Fibroblast of skin of right quadriceps (primary cell): ENCODE results near the gene NAB2.
"Not testable (repeated sequence)": the region's sequence is repeated elsewhere in the genome, so short reads cannot be mapped to it uniquely, and the experiment has no call there.

Experiments
- DNase-seq: peaks from one replicate; pipeline ENCODE4 v3.0.0-alpha.2; 2013

Gene NAB2, protein sequence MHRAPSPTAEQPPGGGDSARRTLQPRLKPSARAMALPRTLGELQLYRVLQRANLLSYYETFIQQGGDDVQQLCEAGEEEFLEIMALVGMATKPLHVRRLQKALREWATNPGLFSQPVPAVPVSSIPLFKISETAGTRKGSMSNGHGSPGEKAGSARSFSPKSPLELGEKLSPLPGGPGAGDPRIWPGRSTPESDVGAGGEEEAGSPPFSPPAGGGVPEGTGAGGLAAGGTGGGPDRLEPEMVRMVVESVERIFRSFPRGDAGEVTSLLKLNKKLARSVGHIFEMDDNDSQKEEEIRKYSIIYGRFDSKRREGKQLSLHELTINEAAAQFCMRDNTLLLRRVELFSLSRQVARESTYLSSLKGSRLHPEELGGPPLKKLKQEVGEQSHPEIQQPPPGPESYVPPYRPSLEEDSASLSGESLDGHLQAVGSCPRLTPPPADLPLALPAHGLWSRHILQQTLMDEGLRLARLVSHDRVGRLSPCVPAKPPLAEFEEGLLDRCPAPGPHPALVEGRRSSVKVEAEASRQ

DNA sequence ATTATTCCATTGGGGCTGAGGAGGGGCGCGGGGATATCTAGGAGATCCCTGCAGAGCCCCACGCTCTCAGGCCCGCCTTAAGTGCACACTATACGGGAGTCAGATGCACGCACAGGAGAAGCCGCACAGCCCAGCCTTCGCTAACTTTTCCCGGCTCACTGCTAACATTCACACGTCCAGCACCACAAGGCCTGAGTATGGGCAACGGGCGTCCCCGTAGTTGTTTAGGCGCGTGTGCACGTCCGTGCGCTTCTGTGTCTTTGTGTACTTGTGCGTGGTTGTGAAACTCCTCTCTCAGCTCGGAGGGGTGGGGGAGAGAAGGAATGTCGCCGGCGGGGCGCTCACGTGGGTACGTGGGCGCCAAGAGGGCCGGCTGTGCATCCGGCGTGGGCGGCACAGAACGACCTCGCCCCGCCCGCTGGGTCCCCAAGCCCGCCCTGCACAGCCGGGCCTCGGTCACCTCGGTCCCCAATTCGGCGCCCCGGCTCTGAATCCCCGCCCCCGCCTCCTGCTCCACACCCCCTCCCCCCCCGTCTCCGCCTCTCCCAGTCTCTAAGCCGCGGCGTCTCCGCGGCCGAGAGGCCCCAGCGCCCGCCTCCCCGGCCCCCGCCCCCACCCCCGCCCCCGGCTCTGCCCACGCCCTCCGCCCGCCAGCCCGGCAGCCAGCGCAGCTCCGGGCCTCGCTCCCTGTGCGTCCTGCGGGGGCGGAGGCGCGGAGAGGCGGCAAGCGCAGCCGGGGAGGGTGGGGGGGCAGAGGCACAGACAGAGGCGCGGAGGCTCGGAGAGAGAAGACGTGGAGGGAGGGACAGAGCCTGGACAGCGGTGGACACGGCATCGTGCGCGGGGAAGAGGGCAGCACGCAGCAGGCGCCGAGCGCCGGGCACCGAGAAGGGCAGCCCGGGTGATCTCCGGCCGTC is at the start of gene NAB2:
Gene NAB2 (plus strand): TSS at position 761 of the 917 bp plus-strand sequence. CDS start 158 bp downstream, outside the sequence.
- DNase-seq = peak; percentile 98

DNA sequence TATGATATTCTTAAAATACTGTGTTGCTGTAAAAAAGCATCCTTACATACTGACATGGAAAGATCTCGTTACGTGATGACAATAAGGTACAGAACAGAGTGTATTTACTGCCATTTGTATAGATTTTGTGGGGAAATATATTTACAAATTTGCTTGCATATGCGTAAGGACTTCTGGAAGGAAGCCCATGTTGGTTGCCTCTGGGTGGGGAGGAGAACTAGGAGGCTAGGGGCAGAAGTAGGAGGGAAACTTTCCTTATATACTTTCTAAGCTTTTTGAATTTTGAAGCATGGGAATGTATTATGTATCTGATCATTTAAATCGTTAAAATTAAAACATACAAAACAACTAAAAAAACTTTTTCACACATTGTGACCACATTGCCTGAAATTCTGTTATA is 48.7 kb upstream of the NAB2 start:
- no peak for DNase-seq

DNA sequence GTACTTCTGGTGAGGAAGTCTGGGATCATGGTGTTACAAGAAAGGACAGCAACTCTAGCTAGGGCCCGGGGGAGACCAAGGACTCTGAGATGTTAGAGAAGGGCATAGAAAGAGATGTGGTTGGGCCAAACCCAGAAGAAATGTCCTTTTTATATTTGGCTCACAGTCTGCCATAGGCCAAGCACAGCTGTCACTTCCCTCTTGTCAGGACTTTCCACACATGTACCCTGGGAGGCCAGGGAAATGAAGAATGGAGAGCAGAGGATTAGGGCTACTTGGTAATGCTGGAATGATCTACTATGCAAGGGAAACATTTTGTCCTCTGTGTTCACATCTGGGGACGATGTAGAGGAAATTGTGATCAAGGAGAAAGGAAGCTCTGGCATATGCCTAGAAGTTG is 48.2 kb upstream of the NAB2 start:
- DNase-seq = no peak

DNA sequence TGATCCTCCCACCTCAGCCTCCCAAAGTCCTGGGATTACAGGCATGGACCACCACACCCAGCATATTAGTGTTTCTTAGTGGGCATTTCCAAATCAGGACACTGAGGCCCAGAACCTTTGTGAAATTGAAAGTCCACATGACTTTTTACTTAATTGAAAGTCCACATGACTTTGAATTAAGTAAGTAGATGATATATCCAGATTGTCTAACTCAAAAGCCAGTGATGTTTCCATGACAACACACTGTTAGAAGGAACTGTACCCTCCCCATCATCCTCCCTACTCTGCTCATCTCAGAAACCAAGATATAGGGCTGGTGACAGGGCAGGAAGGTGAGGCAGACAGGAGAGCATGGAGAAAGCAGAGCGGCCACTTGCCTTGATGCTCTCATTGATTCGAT is 46.2 kb upstream of the NAB2 start:
- no peak for DNase-seq

DNA sequence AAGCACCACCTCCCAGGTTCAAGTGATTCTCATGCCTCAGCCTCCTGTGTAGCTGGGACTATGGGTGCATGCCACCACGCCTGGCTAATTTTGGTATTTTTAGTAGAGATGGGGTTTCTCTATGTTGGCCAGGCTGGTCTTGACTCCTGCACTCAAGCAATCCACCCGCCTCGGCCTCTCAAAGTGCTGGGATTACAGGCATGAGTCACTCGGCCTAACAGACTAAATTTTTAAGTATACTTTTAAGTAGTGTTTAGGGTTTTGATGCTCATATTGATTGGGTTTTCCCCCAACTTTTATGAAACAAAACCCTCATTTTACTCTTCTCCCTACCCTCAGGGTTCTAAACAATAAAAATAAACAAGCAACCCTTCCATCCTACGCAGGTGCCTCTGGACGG is 44.4 kb upstream of the NAB2 start:
- DNase-seq = no peak

DNA sequence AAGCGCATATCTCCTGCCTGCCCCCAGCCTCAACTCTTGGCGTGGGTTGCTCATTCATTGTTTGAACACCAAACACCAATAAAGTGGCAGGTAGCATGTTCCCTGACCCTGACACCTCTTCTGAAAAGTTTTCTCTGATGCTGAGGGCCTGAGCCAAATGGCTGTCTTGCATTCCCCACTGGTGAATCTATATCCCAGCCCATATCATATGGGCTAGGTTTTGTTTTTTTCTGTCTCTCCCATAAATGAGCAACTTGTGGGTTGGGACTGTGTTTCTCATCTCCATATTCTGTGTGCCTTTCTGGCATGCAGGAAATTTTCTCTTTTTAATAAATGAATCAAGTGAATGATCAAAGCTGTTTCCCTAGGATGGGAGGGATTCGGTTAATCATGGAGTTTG is 44.0 kb upstream of the NAB2 start:
- DNase-seq = no peak

DNA sequence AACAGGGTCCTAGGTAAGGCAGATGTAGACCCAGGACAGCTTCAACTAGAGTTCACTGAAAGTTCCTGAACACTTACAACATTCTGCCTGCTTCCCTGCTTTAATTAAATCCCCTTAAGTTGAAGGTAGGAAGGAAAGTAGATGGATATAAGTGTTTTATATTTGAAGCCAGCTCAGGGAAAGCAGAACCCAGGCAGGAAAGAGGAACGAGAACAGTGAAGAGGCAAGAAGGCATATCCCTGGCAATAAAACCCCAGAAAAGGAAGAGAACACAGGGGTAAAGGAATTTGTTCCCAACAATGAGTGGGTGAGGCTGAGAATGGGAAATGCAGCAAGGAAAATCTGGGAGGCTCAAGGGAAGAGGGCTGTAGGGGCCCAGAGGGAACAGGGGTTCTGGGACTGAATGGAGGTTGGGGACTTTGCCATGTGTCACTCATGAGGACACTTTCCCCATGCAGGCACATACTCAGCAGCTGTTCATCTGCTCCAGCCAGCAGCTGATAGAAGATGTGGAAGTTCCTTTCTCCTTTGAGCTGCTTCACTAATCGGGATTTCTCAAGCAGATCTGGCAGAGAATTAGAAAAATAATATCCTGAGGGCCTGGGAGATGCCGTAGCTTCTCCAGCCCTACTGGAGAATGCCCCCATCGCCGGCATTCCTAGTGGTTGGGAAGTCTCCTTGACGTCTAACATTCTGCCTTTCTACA is 42.7 kb upstream of the NAB2 start:
- DNase-seq = no peak

DNA sequence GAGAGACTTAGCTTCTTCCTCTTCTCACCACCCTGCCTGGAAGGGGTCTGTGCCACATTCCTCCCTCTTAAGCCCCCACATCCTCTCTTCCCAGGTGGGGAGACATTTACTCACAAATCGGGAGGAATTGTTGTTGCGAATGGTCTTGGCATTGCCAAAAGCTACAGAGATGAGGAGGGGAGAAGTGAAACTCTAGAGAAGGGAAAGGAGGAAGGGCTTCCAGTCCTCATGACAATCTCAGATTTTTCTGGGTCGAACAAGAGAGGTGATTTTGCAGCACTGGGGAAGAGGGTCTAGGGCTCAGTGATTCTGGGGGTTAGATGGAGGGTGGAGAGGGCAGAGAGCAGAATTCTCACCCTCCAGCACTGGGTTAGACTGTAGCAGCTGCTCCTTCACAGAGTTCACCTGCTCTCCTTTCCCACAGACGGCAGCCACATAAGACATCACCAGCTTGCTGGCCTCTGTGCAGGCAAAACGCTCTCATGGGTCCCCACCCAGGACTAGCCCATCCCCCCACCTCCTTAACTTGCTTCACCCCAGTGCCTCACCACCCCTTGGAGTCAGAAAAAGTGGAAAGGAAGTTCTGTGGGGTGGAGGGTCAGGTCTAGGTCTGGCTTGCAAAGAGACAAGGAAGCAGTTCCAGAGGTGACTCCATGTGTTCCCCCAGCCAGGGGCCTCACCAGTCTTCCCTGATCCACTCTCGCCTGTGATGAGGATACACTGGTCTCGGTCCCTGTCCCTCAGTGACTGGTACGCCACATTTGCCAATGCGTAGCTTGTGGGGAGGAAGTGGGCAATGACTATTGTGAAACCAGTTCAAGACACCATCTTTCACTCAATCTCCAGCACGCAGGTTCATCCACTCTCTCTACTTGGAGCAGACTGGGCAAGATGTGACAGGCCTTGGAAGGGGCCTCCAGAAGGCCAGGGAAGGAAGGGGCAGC is 41.7 kb upstream of the NAB2 start:
- DNase-seq = no peak

DNA sequence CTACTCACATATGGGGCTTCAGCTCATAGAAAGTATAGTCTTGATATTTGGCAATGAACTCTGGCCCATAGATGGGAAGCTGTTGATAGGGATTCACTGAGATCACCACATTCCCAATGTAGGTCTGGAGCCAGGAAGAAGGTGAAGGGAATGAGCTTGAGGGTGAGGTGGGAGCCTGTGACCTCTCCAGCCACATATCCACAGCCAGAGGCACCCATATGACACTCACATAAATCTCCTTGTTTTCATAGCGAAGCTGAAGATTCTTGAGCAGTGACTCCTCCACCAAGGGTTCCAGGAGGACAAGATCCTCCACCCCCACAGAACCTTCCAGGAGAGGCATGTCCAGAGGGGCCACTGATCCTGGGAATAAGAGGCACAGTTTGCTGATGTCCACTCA is 40.9 kb upstream of the NAB2 start:
- DNase-seq = no peak

DNA sequence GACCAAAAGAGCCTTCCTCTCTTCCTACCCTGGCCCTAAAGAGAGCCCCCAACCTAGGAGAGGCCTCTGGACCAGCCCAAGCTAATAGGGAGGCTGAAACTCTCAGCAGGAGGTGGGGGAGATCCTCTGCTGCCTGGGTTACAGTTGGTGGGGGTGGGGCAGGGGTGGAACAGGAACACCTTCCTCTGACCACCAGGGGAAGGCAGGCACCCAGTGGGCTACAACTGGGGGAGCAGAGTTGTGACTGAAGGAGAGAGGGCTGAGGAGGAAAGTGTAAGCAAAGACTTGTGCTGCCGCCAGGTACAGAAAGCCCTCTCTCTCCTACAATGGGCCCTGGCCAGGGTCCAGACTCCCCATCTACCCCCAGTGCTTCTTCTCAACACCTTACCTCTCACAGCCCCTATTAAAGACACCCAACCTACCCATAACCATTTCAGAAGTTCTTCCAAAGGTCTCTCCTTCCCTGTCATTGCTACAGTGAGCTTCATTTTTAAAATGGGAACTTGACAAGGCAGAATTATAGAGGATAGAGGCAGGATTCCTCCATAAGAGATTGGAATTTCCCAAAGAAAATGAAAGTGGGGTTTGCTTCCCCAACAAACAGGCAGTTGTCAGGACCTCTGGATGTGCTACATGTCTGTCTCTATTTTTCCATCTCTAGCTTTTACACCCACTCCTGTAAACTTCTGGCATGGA is 40.3 kb upstream of the NAB2 start:
- DNase-seq = no peak

DNA sequence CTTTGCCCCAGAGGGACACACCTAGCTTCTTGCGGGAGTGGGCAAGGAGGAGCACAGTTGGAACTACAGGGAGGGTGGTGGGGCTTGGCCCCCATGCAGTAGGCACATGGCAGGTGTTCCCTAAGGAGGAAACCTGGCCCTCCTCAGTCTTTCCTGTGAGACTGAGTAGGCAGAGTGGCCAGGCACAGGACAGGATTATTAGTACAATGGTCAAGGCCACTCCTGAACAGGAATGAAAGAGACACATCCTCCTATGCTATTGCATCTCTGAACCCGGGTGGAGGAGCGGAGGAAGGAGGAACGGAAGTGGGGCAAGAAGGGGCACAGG is 39.8 kb upstream of the NAB2 start:
- DNase-seq = no peak

DNA sequence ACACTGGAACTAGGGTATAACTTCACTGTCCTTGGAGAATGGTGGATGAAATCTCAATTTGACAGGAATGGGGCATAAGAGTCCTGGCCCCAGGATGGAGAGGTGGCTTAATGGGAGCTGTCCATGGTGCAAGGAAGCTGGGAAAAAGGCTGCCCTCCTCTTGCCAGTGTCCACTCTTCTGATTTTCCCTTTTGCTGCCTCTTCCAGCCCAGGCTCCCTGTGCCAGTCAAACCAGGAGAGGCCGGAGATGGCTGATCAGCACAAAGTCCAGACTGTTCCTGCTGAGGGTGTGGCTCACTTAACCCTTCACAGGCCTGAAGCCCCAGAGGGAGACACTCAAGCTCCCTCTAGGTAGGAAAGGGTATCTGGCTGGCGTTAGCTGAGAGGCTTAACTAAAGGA is 39.0 kb upstream of the NAB2 start, which contains the start of gene MYO1A:
Gene MYO1A (minus strand): TSS at position 240 of the 400 bp plus-strand sequence. CDS start 1,806 bp downstream, outside the sequence.
- DNase-seq = no peak

DNA sequence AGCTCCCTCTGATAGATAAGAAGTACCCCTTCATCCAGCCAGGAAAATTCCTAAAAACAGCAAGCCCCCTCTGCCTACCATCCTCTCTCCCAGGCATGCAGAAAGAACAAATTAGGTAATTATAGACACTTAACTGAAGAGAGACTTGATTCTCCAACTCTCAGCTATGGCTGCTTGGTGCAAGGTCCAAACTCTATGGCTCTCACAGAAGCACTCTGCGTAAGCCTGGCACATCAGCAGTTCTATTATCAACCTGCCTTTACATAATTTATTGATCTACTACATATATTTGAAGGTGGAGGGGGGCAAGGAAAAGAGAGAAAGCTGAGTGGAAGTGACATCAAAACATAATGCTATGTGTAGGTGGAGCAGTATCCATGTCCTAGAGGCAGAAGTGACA is 37.9 kb upstream of the NAB2 start:
- DNase-seq = no peak

DNA sequence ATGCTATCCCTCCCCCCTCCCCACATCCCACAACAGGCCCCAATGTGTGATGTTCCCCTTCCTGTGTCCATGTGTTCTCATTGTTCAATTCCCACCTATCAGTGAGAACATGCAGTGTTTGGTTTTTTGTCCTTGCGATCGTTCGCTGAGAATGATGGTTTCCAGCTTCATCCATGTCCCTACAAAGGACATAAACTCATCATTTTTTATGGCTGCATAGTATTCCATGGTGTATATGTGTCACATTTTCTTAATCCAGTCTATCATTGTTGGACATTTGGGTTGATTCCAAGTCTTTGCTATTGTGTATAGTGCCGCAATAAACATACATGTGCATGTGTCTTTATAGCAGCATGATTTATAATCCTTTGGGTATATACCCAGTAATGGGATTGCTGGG is 35.8 kb upstream of the NAB2 start:
- DNase-seq = not testable (repeated sequence)

DNA sequence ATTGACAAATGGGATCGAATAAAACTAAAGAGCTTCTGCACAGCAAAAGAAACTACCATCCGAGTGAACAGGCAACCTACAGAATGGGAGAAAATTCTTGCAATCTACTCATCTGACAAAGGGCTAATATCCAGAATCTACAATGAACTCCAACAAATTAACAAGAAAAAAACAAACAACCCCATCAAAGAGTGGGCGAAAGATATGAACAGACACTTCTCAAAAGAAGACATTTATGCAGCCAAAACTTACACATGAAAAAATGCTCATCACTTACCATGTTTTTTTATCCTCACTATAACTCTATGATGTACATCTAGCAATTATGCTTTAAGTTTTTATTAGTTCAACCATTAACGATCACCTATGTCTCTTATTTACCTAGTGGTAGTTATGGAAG is 35.0 kb upstream of the NAB2 start:
- DNase-seq = not testable (repeated sequence)

DNA sequence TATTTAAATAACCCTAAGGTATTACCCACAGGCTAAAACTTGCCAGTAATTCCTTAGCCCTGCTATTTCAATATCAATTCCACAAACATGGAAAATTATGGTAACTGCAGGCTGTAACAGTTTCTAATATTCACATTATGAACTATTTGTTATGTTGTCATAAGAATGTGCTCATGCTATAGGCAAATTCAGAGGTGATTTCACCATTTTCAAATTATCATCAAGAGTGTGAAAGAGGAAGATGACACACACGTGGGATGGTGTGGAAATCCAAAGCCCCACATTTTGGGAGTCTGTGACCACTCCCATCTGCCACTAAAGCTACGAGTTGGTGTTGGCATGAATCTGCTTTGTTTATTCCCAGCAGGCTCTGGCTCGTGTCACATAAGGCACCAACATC is 33.1 kb upstream of the NAB2 start:
- no peak for DNase-seq

DNA sequence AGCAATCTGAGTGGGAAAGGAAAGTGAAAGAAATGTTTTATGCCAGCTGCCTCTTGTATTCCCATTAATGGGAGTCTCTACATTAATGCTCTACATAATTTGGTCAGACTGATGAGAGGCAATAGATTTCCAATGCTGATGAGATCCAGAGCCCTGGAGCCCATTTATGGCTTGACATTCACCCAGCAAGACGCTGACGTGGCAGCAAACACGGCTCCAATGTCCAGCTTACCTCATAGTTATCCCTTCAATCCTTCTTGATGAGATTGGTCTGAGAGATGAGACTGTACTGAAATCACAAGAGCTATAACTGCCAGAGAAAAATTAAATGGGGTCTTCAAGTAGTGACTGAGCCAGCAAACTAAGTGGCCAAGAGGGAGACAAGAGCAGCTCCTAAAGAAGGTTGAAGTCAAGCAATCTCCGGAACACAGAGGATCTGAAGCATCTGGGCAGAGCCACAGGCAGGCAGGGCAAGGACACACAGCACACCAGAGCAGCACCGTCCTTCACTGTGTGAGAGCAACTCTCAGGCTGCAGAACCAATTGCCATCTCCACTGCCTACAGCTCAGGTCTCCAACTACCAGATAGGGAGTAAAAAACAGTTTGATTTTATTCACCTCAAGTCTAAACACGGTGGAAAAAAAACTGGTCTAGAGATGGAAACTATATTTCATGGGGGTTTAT is 31.7 kb upstream of the NAB2 start:
- no peak for DNase-seq

DNA sequence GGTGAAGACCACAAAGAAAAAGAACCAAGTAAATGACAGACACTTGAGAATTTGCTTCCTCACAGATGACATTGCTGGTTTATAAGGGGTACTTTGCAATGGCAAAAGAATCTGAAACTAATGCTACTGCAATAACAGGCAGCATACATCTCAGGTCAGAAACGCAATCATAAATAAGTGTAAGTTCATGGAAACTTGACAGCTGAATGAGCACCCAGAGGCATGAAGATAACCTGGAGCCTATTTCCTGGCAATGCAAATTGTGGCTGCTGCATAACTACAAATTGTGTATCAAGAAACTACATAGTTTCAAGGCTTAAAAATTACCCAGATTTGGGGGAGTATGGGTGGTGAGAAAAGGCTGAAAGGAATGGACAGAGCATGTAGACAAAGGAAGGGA is 30.5 kb upstream of the NAB2 start:
- no peak for DNase-seq

DNA sequence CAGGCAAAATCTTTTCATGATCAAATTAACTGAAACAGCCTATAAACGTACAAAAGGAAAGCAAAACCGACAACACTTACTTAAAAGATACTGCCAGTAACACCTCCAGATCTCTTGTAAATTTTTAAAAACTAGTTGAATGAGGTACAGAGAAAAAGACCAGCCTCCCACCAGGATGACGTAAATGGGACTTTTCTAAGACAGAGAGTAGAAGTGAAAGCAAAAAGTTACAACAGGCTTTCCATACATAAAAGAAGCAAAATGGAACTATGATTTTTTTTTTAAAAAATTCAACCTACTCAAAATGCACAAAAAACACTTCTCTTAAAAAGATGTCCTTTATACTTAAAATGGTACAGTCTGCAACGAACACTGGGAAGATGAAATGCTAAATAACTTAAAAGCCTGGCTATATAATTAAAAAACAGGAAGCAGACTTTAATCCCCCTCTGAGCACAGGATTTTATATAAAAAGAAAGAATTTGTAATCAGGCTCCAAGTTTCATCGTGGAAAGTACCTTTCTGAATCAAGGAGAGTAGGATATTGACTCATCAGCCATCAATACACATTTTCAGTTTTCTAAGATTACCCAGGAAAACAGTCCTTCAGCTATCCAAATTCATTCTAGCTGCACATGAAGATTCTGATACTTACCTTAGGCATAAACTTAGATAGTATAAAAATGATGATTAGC is 24.8 kb upstream of the NAB2 start:
- no peak for DNase-seq

DNA sequence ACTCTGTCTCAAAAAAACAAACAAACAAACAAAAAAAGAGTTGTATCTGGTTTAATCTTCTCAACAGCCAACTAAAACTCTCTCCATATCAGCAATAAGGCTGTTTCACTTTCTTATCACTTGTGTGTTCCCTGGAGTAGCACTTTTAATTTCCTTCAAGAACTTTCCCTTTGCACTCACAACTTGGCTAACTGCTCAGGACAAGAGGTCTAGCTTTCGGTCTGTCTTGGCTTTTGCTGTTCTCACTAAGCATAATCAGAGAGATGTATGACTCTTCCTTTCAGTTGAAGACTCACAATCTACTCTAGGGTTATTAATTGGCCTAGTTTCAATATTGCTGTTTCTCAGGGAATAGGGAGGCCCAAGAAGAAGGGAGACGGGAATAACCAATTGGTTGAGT is 22.7 kb upstream of the NAB2 start:
- DNase-seq = no peak
